T1000 (cell line): ENCODE results near the gene NUDCD2.
"Not testable (repeated sequence)": the region's sequence is repeated elsewhere in the genome, so short reads cannot be mapped to it uniquely, and the experiment has no call there.

Experiments
- DNase-seq: peaks from one replicate; lab custom pipeline; 2025; ENCODE audit warnings: mixed read lengths; lab: John Stamatoyannopoulos, UW

NUDCD2 gene

DNA sequence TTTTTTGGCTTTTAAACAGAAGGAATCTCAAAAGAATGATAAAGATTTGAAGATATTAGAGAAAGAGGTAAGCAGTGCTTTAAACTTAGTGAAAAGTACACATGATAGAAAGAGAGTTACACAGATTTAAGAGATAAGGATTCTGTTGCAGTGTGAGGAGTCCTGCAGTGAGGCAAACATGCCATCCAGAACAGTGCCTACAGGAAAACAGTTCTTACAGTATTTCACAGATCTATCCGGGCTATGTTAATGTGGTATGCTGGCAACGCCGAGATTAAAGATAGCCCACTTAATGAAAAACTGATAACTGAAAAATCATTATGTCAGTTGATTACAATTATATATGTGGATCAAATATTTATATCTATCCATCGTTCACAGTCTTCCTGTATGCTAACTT lies 7.8 kb upstream of the NUDCD2 start:
- no peak for DNase-seq

DNA sequence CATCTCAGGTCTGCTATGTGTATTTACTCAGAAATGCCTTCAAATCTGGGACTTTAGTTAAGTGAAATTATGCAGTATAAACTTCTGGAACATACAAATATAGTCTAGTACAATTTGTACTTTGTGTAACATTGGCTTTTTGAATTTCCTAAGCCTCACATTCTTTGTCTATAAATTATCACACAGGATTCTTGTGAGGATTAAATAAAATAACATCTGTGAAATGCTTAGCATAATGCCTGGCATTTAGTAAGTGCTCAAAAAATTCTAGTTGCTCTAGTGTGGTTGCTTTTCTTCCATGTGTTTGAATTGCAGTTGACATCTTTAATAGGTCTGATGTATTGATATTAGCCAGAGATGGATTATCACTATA lies 3.1 kb upstream of the NUDCD2 start:
- DNase-seq: no peak

DNA sequence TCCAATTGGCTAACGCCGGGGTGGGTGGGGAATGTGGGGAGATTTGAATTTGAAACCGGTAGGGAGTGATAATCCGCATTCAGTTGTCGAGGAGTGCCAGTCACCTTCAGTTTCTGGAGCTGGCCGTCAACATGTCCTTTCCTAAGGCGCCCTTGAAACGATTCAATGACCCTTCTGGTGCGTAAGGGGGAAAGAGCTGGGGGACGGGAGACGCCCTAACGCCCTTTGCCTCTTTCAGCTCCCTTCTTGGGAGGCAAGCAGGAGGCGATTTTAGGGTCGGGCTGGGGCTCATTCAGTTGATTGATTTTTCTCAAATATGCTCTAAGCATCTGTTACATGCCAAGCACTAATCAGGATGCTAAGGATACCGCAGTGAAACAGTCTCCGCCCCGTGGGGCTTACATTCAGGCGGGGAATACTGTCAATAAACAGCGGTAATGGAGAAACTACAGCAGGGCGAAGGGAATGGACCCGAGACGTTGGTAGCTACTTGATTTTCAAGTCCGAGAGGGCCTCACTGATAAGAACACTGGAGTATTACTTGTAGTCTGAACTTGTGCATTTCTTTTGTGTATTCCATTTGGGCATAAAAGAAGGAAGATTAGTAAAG lies 765 bp upstream of the NUDCD2 start, which contains the start of gene HMMR:
Gene HMMR, plus strand, starts transcription at position 71 of the 610 bp plus-strand sequence. Its CDS starts 61 bp downstream, at position 132.
- no peak for DNase-seq

DNA sequence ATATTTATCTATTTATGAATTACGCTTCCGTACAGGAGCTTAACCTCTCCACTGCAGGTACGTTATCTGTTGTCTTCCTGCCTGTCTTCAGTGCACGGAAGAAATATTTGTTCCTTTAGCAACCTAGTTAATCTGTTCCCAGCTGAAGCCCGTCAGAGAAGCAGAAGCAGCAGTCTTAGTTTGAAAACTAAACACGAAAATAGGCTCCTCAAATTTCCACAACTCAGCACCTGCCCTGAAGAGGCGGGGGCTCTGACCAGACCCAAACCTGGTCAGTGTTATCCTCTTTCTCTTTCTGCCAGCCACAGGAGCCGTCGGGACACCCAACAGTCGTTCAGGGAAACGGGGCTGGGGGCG lies 462 bp downstream of the NUDCD2 start:
- no peak for DNase-seq

DNA sequence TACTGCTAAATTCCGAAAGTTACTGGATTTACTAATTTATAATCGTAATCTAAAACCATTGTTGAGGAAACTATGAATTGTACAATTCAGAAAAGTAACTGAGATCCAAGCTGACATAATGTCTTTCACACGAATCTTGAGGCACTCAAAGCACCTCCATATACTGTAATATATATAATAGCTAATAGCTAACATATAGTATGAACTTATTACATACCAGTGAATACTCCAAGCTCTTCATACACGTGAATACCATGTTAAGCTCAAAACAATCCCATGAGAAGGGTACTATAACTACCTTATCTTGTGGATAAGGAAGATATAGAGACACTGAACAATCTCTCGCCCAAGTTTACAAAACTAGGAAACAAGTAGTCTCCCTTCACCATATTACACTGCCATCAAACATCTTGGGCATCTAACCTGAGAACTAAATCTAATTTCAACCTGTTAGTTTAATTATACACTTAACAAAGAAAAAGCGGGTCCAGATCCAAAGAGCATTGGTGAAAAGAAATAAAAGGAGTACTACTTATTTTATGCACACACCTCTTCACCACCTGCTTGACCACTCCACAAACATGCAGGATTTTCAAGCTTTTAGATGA lies 1.0 kb downstream of the NUDCD2 start:
- DNase-seq: no peak

DNA sequence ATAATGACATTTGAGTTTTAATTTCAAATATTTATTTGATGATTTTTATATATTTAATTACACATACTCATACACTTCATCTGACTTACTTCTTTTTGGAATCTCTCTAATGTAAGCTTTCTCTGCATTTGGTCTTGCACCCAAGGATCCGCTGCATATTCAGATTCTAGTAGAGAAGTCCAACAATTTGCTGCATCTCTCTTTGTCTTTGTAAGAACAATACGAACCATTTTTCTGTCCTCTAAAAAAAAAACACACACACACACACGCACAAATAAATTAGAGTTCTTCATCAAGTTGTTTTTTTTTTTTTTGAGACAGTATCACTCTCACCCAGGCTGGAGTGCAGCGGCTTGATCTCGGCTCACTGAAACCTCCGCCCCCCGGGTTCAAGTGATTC lies 3.1 kb downstream of the NUDCD2 start:
- no peak for DNase-seq

DNA sequence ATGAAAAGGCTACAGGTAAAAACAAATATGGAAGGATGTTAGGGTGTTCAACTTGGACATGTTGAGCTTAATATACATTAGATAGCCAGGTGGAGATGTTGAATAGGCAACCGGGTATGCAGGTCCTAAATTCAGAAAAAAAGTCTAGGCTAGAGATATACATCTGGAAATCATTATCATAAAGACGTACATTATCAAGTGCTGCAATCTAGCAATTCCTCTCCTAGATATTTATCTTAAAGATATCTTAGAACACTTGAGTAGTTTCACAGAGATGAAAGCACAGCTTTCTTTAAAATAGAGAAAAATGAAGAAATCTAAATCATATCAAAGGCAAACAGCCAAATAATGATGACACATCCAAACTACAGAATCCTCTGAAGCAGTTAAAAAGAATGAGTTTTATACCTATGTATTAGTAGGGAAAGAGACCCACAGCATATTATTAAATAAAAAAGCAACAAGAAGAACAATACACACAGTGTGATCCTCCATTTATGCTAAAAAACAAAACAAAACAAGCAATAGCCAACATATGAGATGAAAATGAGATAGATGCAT lies 3.8 kb downstream of the NUDCD2 start:
- no peak for DNase-seq

DNA sequence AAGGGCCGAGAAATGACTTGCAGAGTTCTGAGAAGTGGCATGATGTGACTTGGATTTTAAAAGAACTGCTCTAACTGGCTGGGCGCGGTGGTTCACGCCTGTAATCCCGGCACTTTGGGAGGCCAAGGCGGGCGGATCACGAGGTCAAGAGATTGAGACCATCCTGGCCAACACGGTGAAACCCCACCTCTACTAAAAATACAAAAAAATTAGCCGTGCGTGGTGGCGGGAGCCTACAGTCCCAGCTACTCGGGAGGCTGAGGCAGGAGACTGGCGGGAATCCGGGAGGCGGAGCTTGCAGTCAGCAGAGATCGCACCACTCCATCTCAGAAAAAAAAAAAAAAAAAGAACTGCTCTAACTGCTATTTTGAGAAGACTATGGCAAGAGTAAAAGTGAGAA lies 4.5 kb downstream of the NUDCD2 start:
- DNase-seq: not testable (repeated sequence)

DNA sequence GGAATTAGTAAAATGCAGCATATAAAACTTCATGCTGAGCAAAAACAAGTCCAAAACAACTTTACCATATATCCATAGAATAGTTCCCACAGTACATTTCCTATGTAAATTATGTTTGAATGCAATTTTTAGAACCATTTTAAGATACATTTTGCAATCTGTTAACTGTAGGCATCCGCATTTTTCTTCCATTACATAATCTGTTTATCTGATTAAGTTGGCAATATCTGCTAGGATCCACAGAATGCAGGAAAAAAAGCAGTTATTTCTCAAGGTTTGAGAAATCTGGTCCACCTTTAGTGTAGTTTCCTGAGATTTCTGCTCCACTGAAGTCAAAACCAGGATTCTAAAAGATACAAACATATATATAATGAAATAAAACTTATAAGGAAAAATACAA lies 6.2 kb downstream of the NUDCD2 start:
- DNase-seq: no peak

DNA sequence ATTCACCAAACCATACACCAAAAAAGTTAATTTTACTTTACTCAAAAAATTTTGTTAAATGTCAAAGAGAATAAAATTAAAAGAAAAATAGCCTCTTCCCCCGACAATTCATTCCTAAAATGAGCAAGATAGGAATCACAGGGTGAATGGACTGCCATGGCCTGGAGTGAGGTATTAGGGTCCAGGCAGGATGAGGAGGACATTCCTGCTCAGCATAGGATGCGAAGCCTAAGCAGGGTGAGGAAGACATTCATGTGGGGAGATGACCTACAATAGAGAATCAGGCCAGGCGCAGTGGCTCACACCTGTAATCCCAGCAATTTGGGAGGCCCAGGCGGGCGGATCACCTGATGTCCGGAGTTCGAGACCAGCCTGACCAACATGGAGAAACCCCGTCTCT lies 8.4 kb downstream of the NUDCD2 start:
- no peak for DNase-seq

DNA sequence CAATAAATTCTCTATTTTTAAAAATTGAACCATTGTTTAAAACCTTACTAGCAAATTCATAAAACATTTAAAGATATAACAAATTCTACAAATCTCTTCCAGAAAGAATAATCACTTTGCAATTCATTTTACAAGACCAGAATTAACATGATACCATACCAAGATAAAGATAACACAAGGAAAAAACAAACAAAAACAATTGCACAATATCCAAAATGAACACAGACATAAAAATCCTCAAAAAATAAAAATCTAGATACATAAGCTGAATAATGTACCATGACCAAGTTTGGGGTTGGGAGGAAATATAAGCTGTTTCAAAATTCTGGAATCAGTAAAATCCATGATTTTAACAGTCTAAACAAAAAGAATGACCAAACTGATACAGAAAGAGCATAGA lies 11.4 kb downstream of the NUDCD2 start:
- DNase-seq: no peak

DNA sequence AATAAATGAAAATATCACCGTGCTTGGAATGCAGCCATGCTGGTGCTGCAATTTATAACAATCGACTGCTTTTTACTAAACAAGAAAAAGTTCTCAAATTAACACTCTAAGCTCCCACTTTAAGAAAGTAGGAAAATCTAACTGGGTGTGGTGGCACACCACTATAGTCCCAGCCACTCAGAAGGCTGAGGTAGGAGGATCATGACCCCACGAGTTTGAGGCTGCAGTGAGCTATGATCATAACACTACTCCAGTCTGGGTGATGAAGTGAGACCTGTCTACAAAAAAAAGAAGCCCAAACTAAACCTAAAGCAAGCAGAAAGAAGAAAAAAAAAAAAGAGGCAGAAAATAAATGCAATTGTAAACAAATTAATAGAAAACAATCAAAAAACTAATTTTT lies 12.0 kb downstream of the NUDCD2 start:
- DNase-seq: no peak

DNA sequence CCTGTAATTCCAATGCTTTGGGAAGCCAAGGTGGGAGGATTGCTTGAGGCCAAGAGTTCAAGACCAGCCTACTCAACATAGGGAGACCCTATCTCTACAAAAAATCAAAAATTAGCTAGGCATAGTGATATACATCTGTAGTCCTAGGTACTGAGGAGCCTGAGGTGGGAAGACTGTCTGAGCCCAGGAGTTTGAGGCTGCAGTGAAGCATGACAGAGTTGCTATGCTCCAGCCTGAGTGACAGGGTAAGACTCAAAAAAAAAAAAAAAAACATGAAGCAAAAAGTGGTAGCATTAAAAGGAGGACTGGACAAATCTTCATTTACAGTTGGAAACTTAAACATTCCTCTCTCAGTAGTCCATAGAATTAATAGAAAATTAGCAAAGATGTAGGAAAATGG lies 12.7 kb downstream of the NUDCD2 start:
- no peak for DNase-seq

DNA sequence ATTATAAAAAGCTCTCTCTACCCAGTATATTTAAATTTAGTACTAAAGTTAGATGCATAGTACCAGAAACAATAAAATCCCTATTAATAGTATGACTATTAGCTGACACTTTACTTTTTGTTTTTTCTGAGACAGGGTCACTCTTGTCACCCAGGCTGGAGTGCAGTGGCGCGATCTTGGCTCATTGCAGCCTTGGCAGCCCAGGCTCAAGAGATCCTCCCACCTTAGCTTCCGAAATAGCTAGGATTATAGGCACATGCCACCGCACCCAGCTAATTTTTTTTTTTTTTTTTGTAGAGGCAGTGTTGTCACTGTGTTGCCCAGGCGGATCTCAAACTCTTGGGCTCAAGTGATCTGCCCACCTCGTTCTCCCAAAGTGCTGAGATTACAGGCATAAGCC lies 14.6 kb downstream of the NUDCD2 start:
- DNase-seq: no peak

DNA sequence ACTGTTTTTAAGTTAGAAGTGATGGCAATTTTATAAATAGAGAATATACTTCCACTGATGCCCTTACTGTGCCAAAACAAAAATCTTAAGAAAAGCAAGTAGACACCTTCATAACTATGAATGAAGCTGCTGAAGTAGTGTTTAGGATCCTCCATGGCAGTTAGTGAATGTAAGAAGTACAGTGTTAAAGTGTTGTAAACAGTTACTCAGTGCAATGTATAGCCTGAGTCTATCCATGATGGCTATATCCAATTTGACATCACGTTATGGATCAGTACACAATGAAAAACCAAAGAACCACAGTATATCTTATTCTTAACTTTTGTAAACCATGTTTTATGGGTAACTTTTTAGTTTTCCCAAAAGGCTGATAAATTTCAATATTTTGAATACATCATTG lies 15.4 kb downstream of the NUDCD2 start:
- DNase-seq: no peak

DNA sequence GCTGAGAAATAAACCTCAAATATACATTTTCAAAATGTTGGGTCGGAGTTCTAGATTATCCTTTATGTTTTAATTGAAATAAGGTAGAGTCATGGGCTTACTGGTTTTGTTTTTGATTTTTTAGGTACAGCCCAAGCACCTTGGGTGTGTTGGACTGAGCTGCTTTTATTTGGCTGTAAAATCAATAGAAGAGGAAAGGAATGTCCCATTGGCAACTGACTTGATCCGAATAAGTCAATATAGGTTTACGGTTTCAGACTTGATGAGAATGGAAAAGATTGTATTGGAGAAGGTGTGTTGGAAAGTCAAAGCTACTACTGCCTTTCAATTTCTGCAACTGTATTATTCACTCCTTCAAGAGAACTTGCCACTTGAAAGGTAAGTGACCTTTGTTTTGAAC lies 18.9 kb downstream of the NUDCD2 start:
- DNase-seq: no peak

DNA sequence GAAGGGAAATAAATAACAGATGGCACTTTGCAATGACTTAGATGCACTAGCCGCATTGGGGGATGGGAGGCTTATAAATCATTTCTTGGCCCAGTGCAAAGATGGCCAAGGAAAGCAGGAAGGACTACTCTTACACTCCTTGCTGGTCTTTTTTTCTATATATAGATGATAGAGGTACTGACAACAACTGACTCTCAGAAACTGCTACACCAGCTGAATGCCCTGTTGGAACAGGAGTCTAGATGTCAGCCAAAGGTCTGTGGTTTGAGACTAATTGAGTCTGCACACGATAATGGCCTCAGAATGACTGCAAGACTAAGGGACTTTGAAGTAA lies 20.8 kb downstream of the NUDCD2 start:
- no peak for DNase-seq

DNA sequence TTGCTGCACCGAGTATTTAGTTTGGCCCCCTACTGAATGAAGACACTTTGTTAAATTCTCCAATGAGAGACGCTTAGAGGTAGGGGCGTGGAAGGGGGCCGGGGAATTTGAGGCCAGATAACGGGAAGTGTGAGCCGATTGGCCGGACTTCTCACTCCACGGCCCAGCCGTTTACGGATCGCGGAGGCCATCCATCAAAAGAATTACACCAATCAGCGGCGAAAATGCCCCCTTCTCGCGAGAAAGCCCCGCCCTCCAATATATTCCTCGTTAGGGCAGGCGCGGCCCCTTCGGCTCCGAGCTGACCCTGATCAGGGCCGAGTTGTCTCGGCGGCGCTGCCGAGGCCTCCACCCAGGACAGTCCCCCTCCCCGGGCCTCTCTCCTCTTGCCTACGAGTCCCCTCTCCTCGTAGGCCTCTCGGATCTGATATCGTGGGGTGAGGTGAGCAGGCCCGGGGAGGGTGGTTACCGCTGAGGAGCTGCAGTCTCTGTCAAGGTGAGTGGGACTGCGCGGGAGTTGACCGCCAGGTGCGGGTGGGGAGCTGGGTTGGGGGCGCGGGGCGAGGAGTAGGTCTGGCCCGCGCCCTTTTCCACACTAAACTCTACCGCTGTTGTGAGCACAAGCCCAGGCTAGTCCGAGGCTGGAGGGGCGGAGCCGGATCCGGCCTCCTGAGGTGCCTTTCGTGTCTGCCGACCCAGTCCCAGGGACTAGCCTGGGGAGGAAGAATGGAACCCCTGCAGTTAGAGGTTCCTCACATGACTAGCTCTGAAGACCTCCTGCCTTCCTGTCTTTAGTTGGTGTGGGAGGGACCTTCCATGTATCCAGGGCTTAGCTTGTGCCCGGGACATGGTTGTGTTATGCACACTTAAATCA lies 22.4 kb downstream of the NUDCD2 start, which contains the start of gene CCNG1:
Gene CCNG1, plus strand, starts transcription at position 287 of the 874 bp plus-strand sequence. CDS start 1,662 bp downstream, outside the sequence.
- DNase-seq: peak; percentile 93

DNA sequence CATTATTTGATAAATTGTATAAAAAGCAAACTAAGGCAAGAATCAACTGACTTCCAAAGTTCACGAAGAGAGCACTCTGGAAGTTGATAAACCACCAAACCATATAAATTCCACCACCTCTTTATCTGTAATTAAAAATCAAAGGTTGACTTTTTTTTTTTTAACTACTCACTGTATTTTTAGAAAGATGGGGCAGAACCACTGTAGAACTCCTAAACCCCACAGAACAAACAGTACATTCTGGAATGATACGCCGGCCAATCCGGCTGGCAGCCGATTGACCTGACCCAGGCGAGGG lies 22.9 kb downstream of the NUDCD2 start:
- no peak for DNase-seq

DNA sequence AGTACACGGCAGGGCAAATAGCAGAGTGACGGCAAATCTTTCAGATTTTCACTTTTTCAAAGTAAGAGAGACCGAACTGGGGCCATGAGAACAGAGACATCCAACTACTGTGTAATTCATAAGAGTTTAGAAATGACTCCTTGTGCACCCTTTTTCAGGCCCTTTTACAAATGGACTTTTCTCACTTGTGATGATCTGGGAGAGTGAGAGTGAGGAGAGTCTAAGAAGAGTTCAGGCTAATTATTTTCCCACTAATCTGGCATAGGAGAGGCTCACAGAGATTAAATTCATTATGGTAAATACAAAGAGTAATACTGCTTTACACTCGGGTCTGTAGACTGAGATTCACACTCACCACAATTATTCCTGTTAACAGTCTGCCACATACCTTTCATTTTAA lies 23.4 kb downstream of the NUDCD2 start:
- no peak for DNase-seq

DNA sequence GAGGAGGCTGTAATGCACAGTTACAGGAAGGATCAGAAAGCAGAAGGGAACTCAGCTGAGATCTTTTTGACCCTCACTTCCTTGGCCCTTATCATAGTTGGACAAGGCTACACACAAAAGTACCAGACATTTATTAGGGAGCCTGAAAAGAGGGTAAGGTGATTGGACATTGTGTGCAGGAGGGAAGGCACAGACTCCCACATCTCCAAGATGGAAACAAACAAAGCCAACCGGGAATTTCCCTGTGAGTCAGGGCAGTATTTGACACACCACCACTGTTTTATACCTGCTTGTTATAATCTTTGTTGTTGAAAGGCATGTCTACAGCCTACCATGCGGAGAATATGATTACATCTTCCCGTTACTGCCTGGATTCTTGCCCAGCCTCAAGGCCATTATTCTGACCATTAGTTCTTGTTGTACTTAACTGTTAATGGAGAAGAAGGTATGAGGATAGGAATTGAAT lies 25.5 kb downstream of the NUDCD2 start:
- no peak for DNase-seq

DNA sequence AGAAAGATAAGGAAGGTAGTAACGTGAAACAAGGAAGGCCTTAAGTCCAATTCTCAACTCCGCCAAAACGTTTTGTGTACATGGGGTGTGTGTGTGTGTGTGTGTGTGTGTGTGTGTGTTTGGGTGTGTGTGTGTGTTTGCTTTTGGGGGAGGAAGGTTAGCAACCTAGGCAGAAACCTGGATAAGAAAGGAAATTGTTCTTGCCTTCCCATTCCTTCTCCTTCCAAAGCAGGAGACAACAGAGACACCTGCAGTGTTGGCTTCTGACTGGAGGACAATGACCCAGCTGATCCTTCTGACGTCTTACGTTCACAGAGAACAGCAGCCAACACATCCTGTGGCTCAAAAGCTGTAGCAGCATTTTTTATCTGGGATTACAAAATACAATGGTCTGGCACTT lies 26.6 kb downstream of the NUDCD2 start:
- DNase-seq: no peak

DNA sequence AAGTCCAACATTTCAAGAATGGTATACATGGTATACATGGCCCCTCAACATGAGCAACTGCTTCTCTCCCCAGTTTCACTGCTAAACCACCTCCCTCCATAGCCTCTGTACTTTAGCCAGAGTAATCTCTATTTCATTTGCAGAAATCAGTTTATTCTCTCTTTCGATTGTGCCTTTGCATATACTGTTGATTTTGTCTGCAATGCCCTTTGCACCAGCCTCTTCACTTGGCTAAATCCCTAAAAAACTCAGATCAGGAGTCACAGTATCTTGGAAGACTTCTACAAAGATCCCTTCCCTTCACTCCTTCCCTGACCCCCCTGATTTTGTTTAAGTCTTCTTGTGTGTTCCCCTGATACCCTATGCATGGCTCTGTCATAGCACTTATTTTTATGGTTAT lies 27.4 kb downstream of the NUDCD2 start:
- no peak for DNase-seq
